GM12878 (cell line): ENCODE results near the gene DTD1.

ENCODE experiments used
- BCL11A ChIP-seq: IDR thresholded peaks from 2 replicates; pipeline ENCODE4 v1.6.1; 2011; ENCODE audit warnings: low read depth, low read length
- CEBPB ChIP-seq, 2 experiments: fragments of 150-350 bp in 1 of 2; IDR thresholded peaks; 2 replicates each; pipeline ENCODE4 v1.6.1; 2012 to 2014; ENCODE audit warnings: low read depth in 2 of 2, low read length in 2 of 2, borderline replicate concordance in 1 of 2, inconsistent platforms in 1 of 2
- ESRRA ChIP-seq: IDR thresholded peaks from 2 replicates; pipeline ENCODE4 v1.6.1; 2012; ENCODE audit warnings: mild to moderate bottlenecking, low read length, improper control_type of control experiment
- EZH2 ChIP-seq: IDR thresholded peaks from 2 replicates; pipeline ENCODE4 v1.6.1; 2012; ENCODE audit warnings: low read depth, mild to moderate bottlenecking, control low read depth, inconsistent platforms, low read length, borderline replicate concordance; ENCODE audit not compliant: control insufficient read depth
- FOS ChIP-seq: IDR thresholded peaks from 3 replicates; pipeline ENCODE4 v1.6.1; 2011; ENCODE audit warnings: borderline replicate concordance; ENCODE audit not compliant: insufficient read length; ENCODE audit errors: extremely low read depth
- HDGF ChIP-seq: fragments of 450-650 bp; IDR thresholded peaks from 2 replicates; pipeline ENCODE4 v1.6.1; 2016; ENCODE audit warnings: antibody characterized with exemption
- IKZF1 ChIP-seq: fragments of 450-650 bp; conservative IDR thresholded peaks from 2 replicates; pipeline ENCODE4 v1.6.1; 2017; ENCODE audit warnings: antibody characterized with exemption, mild to moderate bottlenecking
- NFIC ChIP-seq: IDR thresholded peaks from 2 replicates; pipeline ENCODE4 v1.6.1; 2012; ENCODE audit warnings: low read depth, mild to moderate bottlenecking, inconsistent platforms, low read length, moderate library complexity
- NFYA ChIP-seq: IDR thresholded peaks from 2 replicates; pipeline ENCODE4 v1.6.1; 2011; ENCODE audit warnings: low read depth, mild to moderate bottlenecking, low read length, improper control_type of control experiment, borderline replicate concordance
- RBBP5 ChIP-seq: fragments of 200-600 bp; sonication (generic); conservative IDR thresholded peaks from 2 replicates; pipeline ENCODE4 v1.6.1; 2016
- TARDBP ChIP-seq: IDR thresholded peaks from 2 replicates; pipeline ENCODE4 v1.6.1; 2016; ENCODE audit warnings: borderline replicate concordance
- TF ChIP-seq, protein P1 (sequence below), 3 experiments: IDR thresholded peaks in 2 of 3; conservative IDR thresholded peaks in 1 of 3; 2 replicates each; pipeline ENCODE4 v1.5.1; 2011; ENCODE audit warnings: low read depth in 3 of 3, low read length in 3 of 3, mild to moderate bottlenecking in 3 of 3, control low read depth in 2 of 3, moderate library complexity in 2 of 3, inconsistent platforms in 1 of 3, mixed read lengths in 1 of 3; ENCODE audit not compliant: control insufficient read depth in 2 of 3, insufficient read depth in 1 of 3; ENCODE audit errors: extremely low read depth in 1 of 3
- TF ChIP-seq, protein P2 (sequence below): IDR thresholded peaks from 2 replicates; pipeline ENCODE4 v1.6.1; 2011; ENCODE audit warnings: borderline replicate concordance, low read depth, mild to moderate bottlenecking, moderate library complexity, mixed read lengths, low read length; ENCODE audit not compliant: insufficient read depth; ENCODE audit errors: extremely low read length
- TF ChIP-seq, protein P3 (sequence below): IDR thresholded peaks from 2 replicates; pipeline ENCODE4 v1.6.1; 2012; ENCODE audit warnings: mild to moderate bottlenecking, low read depth, low read length

DNA sequence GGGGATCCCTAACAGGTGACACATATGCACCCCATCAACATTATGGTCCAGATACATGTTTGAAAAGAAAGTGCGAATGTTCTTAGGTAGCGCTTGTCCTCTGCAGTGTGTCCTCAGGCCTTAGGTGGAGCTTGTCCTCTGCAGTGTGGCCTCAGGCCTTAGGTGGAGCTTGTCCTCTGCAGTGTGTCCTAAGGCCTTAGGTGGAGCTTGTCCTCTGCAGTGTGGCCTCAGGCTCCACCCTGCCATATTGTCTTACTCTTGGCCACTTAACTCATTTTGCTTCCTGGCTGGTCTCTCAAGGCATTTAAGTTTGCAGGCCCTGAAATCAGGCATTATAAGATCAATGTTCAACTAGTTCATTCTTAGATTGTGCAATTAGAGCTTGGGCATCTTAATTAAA, 151.0 kb downstream of the DTD1 start:
- TF ChIP-seq EZH2 = no peak
- no peak for TF ChIP-seq RBBP5
- TF ChIP-seq ESRRA = no peak
- no peak for TF ChIP-seq FOS
- no peak for TF ChIP-seq BCL11A
- no peak for TF ChIP-seq NFYA
- TF ChIP-seq NFIC = no peak
- TF ChIP-seq, protein P1, sequence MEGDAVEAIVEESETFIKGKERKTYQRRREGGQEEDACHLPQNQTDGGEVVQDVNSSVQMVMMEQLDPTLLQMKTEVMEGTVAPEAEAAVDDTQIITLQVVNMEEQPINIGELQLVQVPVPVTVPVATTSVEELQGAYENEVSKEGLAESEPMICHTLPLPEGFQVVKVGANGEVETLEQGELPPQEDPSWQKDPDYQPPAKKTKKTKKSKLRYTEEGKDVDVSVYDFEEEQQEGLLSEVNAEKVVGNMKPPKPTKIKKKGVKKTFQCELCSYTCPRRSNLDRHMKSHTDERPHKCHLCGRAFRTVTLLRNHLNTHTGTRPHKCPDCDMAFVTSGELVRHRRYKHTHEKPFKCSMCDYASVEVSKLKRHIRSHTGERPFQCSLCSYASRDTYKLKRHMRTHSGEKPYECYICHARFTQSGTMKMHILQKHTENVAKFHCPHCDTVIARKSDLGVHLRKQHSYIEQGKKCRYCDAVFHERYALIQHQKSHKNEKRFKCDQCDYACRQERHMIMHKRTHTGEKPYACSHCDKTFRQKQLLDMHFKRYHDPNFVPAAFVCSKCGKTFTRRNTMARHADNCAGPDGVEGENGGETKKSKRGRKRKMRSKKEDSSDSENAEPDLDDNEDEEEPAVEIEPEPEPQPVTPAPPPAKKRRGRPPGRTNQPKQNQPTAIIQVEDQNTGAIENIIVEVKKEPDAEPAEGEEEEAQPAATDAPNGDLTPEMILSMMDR (IDR thresholded peaks at IDR 0.05 in 2 of 3, conservative IDR thresholded peaks at IDR 0.05 in 1 of 3; ENCODE audit: control insufficient read depth in 2 of 3, extremely low read depth in 1 of 3, insufficient read depth in 1 of 3, low read depth in 3 of 3, low read length in 3 of 3) = no peak
- no peak for TF ChIP-seq IKZF1
- TF ChIP-seq, protein P2, sequence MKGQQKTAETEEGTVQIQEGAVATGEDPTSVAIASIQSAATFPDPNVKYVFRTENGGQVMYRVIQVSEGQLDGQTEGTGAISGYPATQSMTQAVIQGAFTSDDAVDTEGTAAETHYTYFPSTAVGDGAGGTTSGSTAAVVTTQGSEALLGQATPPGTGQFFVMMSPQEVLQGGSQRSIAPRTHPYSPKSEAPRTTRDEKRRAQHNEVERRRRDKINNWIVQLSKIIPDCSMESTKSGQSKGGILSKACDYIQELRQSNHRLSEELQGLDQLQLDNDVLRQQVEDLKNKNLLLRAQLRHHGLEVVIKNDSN = no peak
- TF ChIP-seq CEBPB (IDR thresholded peaks at IDR 0.05; ENCODE audit: borderline replicate concordance in 1 of 2, low read depth in 2 of 2, low read length in 2 of 2) = no peak
- TF ChIP-seq TARDBP = no peak
- TF ChIP-seq HDGF = no peak
- TF ChIP-seq, protein P3, sequence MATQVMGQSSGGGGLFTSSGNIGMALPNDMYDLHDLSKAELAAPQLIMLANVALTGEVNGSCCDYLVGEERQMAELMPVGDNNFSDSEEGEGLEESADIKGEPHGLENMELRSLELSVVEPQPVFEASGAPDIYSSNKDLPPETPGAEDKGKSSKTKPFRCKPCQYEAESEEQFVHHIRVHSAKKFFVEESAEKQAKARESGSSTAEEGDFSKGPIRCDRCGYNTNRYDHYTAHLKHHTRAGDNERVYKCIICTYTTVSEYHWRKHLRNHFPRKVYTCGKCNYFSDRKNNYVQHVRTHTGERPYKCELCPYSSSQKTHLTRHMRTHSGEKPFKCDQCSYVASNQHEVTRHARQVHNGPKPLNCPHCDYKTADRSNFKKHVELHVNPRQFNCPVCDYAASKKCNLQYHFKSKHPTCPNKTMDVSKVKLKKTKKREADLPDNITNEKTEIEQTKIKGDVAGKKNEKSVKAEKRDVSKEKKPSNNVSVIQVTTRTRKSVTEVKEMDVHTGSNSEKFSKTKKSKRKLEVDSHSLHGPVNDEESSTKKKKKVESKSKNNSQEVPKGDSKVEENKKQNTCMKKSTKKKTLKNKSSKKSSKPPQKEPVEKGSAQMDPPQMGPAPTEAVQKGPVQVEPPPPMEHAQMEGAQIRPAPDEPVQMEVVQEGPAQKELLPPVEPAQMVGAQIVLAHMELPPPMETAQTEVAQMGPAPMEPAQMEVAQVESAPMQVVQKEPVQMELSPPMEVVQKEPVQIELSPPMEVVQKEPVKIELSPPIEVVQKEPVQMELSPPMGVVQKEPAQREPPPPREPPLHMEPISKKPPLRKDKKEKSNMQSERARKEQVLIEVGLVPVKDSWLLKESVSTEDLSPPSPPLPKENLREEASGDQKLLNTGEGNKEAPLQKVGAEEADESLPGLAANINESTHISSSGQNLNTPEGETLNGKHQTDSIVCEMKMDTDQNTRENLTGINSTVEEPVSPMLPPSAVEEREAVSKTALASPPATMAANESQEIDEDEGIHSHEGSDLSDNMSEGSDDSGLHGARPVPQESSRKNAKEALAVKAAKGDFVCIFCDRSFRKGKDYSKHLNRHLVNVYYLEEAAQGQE = no peak
